ENCODE results near the gene MYH11.

Gene MYH11

DNA sequence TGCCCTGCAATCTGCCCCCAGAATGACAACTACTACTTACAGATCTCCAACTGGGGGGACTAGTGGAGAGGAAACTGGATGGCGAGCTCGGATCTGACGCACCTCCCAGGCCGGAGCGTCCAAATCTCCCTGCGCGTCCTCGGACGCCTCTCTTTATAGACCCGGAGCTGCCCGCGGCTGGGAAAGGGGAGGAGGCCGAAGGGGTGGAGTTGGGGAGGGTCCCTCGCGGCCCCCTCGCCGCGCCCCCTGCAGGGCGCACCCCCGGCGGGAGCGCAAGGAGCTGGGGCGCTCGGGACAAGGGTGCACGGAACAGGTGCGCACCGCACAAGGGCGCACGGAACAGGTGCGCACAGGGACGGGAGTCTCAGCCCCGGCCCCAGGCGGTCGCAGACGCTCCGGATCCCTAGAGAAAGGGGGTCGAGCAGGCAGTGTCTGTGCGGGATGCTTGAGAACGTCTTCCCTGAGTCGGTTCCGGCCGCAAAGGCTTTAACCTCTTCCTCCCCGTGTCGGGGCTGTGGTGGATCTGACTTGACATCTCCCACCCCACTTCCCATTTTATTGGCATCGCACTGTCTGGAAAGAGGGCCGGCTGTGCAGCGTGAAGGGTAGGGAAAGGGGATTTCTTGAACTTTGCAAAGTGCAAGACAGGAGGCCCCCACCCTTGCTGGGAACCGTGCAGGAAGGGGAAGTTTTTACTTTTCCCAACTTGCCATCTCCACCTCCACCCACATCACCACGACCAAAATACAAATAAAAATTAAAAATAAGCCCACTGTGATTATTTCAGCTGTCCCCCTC, at the start of gene MYH11:
TSS of gene MYH11 (minus strand) at position 128 of the 798 bp plus-strand sequence. CDS start 18,776 bp downstream, outside the sequence.
- no peak for DNase-seq

DNA sequence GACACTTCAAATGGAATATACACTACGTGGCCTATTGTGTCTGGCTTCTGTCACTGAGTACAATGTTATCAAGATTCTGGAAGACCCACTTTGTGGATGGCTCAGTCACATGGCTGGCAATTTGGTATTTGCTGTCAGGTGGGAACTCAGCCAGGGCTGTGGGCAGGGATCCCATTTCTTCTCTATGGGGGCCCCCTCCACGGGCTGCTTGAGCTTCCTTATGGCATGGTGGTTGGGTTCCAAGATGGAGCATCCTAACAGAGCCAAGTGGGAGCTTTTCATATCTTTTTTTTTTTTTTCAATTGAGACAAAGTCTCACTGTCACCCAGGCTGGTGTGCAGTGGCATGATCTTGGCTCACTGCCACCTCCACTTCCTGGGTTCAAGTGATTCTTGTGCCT, 49.6 kb upstream of the MYH11 start:
- DNase-seq: no peak

DNA sequence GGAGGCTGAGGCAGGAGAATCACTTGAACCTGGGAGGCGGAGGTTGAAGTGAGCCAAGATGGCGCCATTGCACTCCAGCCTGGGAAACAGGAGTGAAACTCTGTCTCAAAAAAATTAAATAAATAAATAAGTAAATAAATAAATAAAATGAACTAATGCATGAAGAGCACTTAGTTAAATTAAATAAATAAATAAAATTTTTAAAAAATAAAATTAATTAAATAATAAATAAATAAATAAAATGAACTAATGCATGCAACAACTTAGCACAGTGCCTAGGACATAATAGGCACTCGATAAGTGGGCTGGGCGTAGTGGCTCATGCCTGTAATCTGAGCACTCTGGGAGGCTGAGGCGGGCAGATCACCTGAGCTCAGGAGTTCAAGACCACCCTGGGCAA, 47.1 kb upstream of the MYH11 start:
- DNase-seq: no peak

DNA sequence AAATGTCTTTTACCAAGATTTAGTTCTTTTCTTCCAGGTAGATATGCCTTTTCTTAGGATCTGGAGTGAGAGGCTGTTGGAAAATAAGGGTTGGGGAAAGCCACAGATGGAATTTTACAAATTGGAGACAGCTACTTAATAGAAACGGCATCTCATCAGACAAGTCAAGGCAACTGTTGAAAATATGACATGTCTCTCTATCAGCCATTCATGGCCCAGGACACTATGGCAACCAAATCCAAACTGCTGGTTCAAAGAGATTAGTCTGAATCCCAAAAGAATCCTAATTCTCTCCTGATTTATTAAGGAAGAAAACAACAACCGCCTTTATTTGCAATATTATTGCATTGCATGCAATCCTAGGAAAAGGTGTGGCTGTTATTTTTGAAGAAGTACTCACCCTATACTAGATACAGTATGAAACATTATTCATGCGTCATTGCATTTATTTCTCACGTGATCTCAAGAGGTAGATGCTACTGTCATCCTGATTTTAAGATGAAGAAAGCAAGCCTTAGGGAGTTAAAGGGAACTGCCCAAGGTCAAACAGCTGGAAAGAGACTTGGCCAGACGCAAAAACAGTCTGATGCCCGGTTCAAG, 44.2 kb upstream of the MYH11 start:
- DNase-seq: no peak

DNA sequence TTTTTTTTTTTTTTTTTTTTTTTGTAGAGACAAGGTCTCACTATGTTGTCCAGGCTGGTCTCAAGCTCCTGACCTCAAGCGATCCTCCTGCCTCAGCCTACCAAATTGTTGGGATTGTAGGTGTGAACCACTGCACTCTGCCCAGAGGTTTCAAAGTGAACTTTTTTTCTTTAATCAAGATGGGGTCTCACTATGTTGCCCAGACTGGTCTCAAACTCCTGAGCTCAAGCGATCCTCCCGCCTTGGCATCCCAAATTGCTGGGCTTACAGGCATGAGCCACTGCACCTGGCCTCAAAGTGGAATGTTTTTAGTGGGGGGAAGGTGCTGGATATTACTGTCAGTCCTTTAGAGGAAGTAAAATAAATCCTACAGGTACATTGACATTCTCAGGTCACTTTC, 43.5 kb upstream of the MYH11 start:
- DNase-seq: no peak

DNA sequence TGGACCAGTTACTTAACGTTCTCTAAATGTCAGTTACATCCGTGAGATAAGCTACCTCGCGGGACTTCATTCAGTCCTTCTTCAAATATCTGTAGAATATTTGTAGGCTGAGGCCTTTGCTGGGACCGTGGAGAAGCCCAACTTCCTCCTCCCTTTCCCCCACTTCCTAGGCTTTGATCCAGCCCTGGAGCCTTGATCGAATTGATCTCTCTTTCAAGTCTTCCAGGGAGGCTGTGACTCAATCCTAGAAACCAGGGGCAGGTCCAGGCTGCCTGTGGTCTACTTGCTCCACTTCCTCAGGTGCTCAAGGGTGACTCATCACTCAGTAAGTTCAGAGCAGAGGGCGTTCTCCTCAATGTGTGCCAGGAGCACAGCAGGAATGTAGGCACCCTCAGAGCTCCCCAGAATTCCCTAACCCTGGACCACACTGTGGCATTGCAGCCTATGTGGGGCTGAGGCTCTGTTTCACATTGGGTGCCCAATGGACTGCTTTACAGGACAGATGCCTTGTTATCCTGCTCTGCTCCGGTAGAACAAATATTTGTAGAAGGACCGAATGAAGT, 42.8 kb upstream of the MYH11 start:
- no peak for DNase-seq

DNA sequence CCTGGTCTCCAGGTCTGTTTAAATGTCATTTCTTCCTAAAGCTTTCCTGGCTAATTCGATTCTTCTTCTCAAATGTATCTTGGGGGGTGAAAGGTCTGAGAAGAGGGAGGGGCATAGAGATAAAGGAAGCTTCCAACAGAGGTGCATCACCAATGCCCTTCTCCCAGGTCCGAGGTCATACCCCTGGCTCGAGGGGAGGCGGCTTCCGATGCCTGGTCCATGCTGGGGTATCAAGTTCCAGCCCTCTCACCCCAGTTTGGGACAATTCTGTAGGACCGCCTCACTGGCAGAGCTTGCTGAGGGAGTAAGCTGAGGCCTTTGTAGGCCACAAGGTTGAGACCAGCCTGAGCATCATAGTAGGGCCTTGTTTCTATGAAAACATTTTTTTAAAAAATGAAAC, 41.8 kb upstream of the MYH11 start:
- DNase-seq: no peak

DNA sequence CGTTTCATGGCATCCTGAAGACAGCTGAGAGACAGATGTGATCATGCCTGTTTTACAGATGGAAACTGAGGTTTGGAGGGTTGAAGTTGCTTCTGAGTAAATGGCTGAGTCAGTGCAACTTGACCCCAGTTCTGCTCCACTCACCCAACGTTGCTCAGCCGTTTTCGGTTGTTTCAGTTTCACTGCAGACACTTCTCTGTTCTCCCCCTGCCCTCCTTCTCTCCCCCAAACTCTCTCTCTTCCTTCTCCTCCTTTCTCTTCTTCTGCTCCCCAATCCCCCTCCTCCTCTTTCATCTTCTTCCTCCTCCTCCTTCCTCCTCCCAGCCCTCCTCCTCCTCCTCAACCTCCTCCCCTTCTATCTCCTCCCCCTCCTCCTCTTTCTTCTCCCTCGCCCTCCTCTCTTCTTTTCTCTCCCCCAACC, 41.0 kb upstream of the MYH11 start:
- DNase-seq: no peak

DNA sequence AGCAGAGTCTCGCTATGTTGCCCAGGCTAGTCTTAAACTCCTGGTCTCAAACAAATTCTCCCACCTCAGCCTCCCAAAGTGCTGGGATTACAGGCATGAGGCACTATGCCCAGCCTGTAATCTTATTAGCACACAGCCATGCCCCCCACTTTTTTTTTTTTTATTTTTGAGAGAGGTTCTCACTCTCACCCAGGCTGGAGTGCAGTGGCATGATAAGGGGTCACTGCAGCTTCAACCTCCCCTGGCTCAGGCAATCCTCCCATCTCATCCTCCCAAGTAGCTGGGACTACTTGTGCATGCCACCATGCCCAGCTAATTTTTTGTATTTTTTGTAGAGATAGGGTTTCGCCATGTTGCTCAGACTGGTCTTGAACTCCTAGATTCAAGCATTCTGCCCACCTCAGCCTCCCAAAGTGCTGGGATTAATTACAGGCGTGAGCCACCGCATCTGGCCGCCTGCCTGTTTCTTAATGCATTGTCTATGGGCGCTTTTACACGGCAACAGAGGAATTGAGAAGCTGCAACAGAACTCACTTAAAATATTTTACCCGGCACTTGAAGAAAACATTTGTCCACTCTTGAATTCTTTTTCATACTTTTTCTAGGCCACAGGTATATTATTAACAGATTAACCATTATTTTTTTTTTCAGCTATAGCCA, 40.4 kb upstream of the MYH11 start:
- DNase-seq: no peak

DNA sequence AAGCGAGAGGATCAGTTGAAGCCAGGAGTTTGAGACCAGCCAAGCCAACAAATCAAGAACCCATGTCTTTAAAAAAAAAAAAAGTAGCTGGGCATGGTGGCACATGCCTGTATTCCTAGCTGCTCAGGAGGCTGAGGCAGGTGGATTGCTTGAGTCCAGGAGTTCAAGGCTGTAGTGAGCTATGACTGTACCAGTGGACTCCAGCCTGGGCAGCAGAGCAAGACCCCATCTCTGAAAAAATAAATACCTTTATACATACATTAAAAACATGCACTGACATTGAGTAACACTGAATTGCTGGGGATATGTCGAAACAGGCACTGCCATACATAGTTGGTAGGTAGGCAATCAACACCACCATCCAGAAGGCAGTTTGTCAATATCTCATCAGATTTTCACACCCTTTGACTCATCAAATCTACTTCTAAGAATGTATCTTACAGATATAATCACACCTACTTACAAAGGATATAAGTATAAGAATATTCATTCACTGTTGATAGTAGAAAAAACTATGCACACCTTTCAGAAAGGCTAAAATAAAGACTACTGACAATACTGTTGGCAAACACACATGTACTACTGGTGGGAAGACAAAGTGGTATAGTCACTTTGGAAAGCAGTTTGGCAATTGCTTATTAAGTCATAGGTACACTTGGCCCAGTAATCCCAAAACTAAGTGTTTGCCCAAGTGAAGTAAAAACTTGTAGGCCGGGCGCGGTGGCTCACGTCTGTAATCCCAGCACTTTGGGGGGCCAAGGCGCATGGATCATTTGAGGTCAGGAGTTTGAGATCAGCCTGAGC, 37.9 kb upstream of the MYH11 start:
- DNase-seq: no peak

DNA sequence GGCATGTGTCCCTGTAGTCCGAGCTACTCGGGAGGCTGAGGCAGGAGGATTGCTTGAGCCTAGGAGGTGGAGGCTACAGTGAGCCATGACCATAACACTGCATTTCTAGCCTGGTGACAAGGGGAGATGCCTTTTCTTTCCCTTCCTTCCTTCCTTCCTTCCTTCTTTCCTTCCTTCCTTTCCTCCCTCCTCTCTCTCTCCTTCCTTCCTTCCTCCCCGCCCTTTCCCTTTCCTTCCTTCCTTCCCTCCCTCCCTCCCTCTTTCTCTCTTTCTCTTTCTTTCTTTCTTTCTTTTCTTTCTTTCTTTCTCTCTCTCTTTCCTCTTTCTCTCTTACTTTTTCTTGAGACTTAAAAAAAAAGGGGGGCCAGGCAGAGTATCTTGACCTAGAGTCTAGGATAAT, 34.7 kb upstream of the MYH11 start:
- no peak for DNase-seq

DNA sequence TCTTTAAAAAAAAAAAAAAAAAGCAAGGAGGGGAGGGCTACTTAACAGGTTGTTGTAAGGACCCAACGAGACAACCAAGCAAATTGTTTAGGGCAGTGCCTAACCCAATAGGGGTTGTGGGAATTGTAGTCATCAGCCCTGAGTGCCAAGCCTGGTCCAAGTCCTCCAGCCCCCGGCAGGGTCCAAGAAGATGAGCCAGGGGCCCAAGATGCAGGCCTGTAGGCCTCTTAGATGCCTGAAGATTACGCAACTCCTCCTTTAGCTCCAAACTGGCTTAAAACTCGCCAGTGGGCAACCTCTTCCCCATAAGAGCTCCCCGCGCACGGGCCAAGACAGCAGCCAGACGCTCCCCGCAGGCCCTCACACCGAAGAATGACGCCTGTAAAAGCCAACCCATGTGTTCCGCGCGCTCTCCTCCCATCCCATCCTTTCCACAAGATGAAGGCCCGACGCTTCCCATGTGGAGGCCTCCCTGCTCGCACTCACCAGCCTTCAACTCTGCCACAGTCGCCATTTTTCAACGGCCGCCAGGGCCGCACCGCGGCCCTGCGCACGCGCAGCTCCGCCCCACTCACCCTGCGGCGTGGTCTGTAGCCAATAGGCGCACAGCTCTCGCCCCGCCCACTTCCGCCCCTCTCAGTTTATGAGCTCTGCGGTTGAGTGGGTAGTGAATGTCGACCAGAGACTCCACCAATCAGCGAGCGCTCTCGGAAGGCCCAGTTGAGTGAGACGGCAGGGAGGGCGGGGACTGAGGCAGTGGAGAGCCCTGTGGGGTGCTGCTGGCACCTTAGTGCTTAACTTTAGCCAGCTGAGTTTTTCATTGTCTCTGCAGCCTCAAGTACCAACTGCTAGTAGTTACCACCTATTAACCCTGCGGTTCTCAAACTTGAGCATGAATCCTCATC, 31.5 kb upstream of the MYH11 start, which contains the start of gene CEP20:
TSS of gene CEP20 (minus strand) at position 532 of the 905 bp plus-strand sequence. CDS start at position 514, 18 bp downstream.
- peak; percentile 100 for DNase-seq

DNA sequence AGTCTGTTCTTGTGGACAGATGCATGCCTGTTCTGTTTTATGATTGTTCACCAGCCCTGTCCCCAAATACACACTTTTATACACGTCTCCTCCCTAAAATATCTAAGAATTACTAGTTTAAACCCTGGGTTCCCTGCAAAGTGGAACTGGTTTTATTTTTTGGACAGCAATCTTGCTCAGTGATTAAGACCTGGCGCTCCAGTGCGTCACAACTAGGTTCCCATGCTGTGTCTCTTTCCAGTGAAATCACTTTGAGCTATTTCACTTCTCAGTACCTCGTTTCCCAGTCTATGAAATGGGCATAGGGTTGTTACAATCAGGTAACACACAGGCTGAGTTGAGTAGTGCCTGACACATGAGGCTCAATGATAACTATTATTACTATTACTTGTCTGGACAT, 30.5 kb upstream of the MYH11 start:
- no peak for DNase-seq

DNA sequence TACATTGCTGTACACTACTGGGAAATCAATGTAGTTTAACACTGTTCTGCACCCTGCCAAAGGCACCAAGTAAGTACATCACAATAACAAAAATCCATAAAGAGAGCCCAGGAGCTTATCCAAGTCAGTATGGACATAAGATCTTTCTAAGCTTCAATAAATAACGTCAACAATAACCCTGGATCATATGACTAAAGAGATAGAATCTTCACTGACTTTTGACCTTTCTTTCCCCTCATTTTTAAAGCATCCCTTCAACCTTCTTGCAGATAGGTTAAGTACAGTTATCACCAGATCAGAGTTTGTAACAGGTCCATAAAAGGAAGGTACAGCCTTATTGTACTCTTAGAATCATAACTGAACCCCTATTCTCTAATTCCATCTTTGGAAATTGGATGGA, 29.2 kb upstream of the MYH11 start:
- no peak for DNase-seq

DNA sequence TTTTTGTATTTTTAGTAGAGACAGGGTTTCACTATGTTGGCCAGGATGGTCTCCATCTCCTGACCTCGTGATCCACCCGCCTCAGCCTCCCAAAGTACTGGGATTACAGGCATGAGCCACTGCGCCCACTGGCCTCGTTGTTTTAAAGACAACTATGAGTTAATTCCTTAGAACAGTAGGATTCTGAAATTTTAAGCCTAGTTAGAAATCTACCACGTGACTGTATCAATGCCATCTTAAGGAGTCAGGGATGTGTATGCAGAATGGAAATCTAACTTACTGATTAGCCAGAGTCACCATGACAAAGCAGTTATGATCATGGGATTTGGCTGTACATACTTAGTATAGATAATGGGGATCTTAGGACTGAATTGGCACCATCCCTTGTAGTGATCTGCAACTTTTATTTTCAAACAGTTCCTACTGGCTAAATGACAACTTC, 28.8 kb upstream of the MYH11 start:
- no peak for DNase-seq

DNA sequence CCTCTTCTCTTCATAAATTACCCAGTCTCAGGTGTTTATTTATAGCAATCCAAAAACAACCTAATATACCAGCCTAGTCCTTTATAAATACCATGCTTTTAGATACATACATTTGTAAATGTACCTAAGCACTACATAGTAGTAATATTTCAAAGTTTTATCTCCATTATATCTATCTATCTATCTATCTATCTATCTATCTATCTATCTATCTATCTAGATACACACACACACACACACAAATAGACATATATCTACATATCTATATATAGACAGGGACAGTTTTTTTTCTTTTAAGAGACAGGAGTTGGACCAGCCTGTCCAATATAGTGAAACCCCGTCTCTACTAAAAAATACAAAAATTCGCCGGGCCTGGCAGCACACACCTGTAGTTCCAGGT, 25.7 kb upstream of the MYH11 start:
- DNase-seq: no peak

DNA sequence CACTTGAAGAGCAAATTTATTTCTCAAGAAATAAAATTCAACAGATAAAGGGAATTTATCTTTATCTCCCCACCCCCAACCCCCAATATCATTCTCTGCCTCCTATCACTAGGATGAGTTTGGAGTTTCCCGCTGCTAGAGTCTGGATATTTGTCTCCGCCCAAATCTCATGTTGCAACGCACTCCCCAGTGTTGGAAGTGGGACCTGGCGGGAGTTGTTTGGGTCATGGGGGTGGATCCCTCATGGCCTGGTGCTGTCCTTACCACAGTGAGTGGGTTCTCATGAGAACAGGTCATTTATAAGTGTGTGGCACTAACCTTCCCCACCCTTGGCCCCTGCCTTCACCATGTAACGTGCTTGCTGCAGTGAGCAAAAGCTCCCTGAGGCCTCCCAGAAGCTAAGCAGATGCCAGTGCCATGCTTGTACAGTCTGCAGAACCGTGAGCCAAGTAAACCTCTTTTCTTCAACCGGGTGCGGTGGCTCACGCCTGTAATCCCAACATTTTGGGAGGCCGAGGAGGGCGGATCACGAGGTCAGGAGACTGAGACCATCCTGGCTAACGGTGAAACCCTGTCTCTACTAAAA, 25.1 kb upstream of the MYH11 start:
- no peak for DNase-seq

DNA sequence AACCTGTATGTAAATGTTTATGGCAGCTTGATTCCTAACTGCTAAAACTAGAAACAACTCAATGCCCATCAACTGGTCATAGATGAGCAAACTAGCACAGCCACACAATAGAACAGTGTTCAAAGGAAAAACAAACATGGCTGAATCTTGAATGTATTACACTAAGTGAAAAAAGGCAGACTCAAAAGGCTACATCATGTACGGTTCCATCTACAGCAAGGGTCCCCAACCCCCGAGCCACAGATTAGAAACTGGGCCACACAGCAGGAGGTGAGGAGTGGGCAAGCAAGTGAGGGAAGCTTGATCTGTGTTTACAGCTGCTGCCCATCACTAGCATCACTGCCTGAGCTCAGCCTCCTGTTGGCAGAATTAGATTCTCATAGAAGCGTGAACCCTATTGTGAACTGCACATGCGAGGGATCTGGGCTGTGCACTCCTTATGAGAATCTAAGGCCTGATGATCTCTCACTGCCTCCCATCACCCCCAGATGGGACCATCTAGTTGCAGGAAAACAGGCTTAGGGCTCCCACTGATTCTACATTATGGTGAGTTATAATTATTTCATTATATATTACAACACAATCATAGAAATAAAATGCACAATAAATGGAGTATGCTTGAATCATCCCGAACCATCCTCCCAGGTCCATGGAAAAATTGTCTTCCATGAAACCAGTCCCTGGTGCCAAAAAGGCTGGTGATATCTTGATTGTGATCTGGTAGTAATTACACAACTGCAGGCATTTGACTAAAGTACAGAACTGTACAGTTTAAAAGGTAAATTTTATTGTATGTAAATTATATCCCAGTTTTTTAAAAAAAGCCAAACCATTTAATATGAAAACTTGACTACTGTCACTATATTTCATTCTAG, 23.8 kb upstream of the MYH11 start:
- no peak for DNase-seq

DNA sequence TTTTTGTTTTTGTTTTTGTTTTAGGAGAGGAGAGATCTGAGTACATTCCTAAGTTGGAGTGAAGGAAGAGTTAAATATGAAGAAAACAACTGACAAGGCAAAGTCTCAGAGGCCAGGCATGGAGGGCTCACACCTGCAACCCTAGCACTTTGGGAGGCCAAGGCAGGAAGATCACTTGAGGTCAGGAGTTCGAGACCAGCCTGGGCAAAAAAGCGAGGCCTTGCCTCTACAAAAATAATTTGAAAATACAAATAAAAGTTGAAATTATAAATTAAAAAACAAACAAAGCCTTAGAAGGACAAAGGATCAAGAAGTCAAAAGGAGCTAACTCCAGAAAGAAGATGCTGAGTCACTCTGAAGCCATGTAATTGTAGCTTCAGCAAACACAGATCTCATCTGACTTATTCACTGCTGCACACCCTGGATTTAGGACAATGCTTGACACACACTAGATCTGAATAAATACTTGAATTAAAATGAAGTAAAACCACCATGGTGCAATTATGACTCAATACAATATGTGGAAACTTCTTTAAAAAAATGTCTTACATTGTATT, 22.5 kb upstream of the MYH11 start:
- DNase-seq: no peak

DNA sequence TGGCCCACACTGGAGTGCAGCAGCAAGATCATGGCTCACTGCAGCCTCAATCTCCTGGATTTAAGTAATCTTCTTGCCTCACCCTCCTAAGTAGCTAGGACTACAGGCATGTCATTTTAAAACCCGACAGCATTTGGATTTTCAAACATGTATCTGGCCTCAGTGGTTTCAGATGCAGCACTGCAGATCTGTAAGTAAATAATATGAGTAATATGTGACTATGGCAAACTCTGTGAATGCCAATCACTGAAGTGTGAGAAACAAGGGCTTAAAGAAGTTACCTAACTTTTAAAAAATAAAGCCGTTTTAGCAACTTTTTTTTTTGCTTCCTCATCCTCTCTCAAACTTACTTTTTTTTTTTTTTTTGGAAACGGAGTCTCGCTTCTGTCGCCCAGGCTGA, 19.7 kb upstream of the MYH11 start:
- no peak for DNase-seq

All from CD4-positive, alpha-beta T cell treated with Interleukin-12 subunit alpha and Interleukin-12 subunit beta, for 1 hour (primary cell).